Stimulated activated CD4-positive, alpha-beta T cell treated with anti-CD3 and anti-CD28 coated beads, Interleukin-2, amount 100 ng/mL, for 24 hours (primary cell): ENCODE data around the gene APOBEC3F.

Experiments
- DNase-seq, 2 donors: peaks; one replicate each; pipeline ENCODE4 v3.0.0-alpha.2; 2020

Gene APOBEC3F

GRCh38 chr22:39095971-39096370 is 55.3 kb downstream of the APOBEC3F start:
- no peak for DNase-seq

- no peak for DNase-seq
These were observed 56.7 kb downstream of the APOBEC3F start, which contains the start of gene APOBEC3H for GRCh38 chr22:39097098-39098020. TSS of gene APOBEC3H (plus strand) at chr22:39097244. CDS start at chr22:39100279, 3,035 bp downstream.

GRCh38 chr22:39098026-39098425 is 57.4 kb downstream of the APOBEC3F start:
- DNase-seq = no peak

GRCh38 chr22:39098576-39098975 is 57.9 kb downstream of the APOBEC3F start:
- DNase-seq = no peak

GRCh38 chr22:39101226-39101625 is 60.6 kb downstream of the APOBEC3F start:
- DNase-seq = no peak

- DNase-seq = no peak
These were observed 62.8 kb downstream of the APOBEC3F start for GRCh38 chr22:39103431-39103830.
